ENCODE results near the gene LDB2.
"Not testable (repeated sequence)": the region's sequence is repeated elsewhere in the genome, so short reads cannot be mapped to it uniquely, and the experiment has no call there.

The LDB2 gene

GRCh38 chr4:16646459-16646858 lies 252.0 kb downstream of the LDB2 start:
- no peak for DNase-seq (ENCODE audit: low read depth)

GRCh38 chr4:16643893-16644292 lies 254.6 kb downstream of the LDB2 start:
- DNase-seq (ENCODE audit: low read depth) = no peak

GRCh38 chr4:16642897-16643296 lies 255.5 kb downstream of the LDB2 start:
- DNase-seq (ENCODE audit: low read depth) = no peak

- DNase-seq (ENCODE audit: low read depth) = no peak
Observed at GRCh38 chr4:16641971-16642370, 256.5 kb downstream of the LDB2 start.

- no peak for DNase-seq (ENCODE audit: low read depth)
Observed at GRCh38 chr4:16636912-16637630, 261.4 kb downstream of the LDB2 start.

GRCh38 chr4:16636304-16636703 lies 262.1 kb downstream of the LDB2 start:
- DNase-seq (ENCODE audit: low read depth) = no peak

- not testable (repeated sequence) for DNase-seq (ENCODE audit: low read depth)
Observed at GRCh38 chr4:16629274-16629673, 269.2 kb downstream of the LDB2 start.

- DNase-seq (ENCODE audit: low read depth) = not testable (repeated sequence)
Observed at GRCh38 chr4:16628835-16629234, 269.6 kb downstream of the LDB2 start.

GRCh38 chr4:16627999-16628398 lies 270.4 kb downstream of the LDB2 start:
- no peak for DNase-seq (ENCODE audit: low read depth)

GRCh38 chr4:16626945-16627344 lies 271.5 kb downstream of the LDB2 start:
- no peak for DNase-seq (ENCODE audit: low read depth)

- no peak for DNase-seq (ENCODE audit: low read depth)
Observed at GRCh38 chr4:16622826-16623225, 275.6 kb downstream of the LDB2 start.

- DNase-seq (ENCODE audit: low read depth) = no peak
Observed at GRCh38 chr4:16617435-16617834, 281.0 kb downstream of the LDB2 start.

- no peak for DNase-seq (ENCODE audit: low read depth)
Observed at GRCh38 chr4:16617011-16617410, 281.4 kb downstream of the LDB2 start.

- DNase-seq (ENCODE audit: low read depth) = no peak
Observed at GRCh38 chr4:16609170-16609758, 289.2 kb downstream of the LDB2 start.

GRCh38 chr4:16608611-16609125 lies 289.8 kb downstream of the LDB2 start:
- no peak for DNase-seq (ENCODE audit: low read depth)

GRCh38 chr4:16608123-16608522 lies 290.3 kb downstream of the LDB2 start:
- DNase-seq (ENCODE audit: low read depth) = no peak

- DNase-seq (ENCODE audit: low read depth) = no peak
Observed at GRCh38 chr4:16607241-16608066, 291.0 kb downstream of the LDB2 start.

- no peak for DNase-seq (ENCODE audit: low read depth)
Observed at GRCh38 chr4:16606691-16607090, 291.8 kb downstream of the LDB2 start.

- DNase-seq (ENCODE audit: low read depth) = no peak
Observed at GRCh38 chr4:16603178-16603577, 295.3 kb downstream of the LDB2 start.

- DNase-seq (ENCODE audit: low read depth) = no peak
Observed at GRCh38 chr4:16598597-16599206, 299.7 kb downstream of the LDB2 start.

- no peak for DNase-seq (ENCODE audit: low read depth)
Observed at GRCh38 chr4:16597845-16598596, 300.4 kb downstream of the LDB2 start.

- no peak for DNase-seq (ENCODE audit: low read depth)
Observed at GRCh38 chr4:16597443-16597842, 301.0 kb downstream of the LDB2 start.
